ENCODE measurements around the gene HAND1.

HAND1 gene

GRCh38 chr5:154451957-154452356 is 26.1 kb downstream of the HAND1 start:
- no peak overlapping the region for H3K4me2 ChIP-seq (ENCODE audit: insufficient read depth, low read length, poor library complexity, severe bottlenecking)
- peaks cover 19 to 82% of the 10 kb centered on the region in 2 donors for H3K36me3 ChIP-seq (replicated peaks in 1 of 2; ENCODE audit: control insufficient read depth in 2 of 2, insufficient read depth in 2 of 2, low read length in 2 of 2)
- H2BK12ac ChIP-seq (ENCODE audit: low read length), result no peak overlapping the region
- H3K9me3 ChIP-seq (replicated peaks in 1 of 2; ENCODE audit: control insufficient read depth in 2 of 2, insufficient read depth in 1 of 2, low read depth in 1 of 2, low read length in 2 of 2), result no peaks in the 10 kb centered on the region
- no peak overlapping the region for H4K8ac ChIP-seq (ENCODE audit: low read depth, low read length)
- no peaks in the 10 kb centered on the region for H3K27me3 ChIP-seq (ENCODE audit: control insufficient read depth in 3 of 3, insufficient read depth in 3 of 3, low read depth in 1 of 3, low read length in 3 of 3)
- peaks cover 2 to 9% of the 10 kb centered on the region in 2 donors for H3K4me1 ChIP-seq (ENCODE audit: control insufficient read depth in 2 of 2, insufficient read depth in 1 of 2, low read depth in 1 of 2, low read length in 2 of 2)
- DNase-seq (ENCODE audit: low spot score), result no peak
- no peaks in the 10 kb centered on the region for H3K79me1 ChIP-seq (ENCODE audit: low read depth, low read length)
- no peak overlapping the region for H3K9ac ChIP-seq (ENCODE audit: low read depth, low read length, poor library complexity)
- no peak overlapping the region for H4K91ac ChIP-seq (ENCODE audit: low read depth, low read length, poor library complexity)
- no peak overlapping the region for H2BK15ac ChIP-seq (ENCODE audit: low read length)
- H3K23ac ChIP-seq (ENCODE audit: low read depth, low read length, poor library complexity), result no peak overlapping the region
- H3K27ac ChIP-seq (replicated peaks; ENCODE audit: low read length), result no peak overlapping the region
- no peak overlapping the region for H2AFZ ChIP-seq (ENCODE audit: low read length)
- H3K14ac ChIP-seq (ENCODE audit: low read length), result no peak overlapping the region
- H3K18ac ChIP-seq (ENCODE audit: low read length), result no peak overlapping the region
- WGBS, 2 donors (ENCODE audit: extremely low coverage in 2 of 2, insufficient read length in 2 of 2, insufficient replicate concordance in 1 of 2), result no CpG with 5 or more reads among the region's 8 CpGs
- H2BK120ac ChIP-seq (ENCODE audit: low read depth, low read length), result no peak overlapping the region
- H3K4ac ChIP-seq (ENCODE audit: low read length), result no peak overlapping the region
- H2AK5ac ChIP-seq (ENCODE audit: low read depth, low read length), result no peak overlapping the region
- H3K4me3 ChIP-seq (ENCODE audit: low read length in 2 of 2), result no peak overlapping the region
- no peak overlapping the region for H2BK5ac ChIP-seq (ENCODE audit: low read length)

- no peak overlapping the region for H3K9ac ChIP-seq (ENCODE audit: low read depth, low read length, poor library complexity)
- H3K4me2 ChIP-seq (ENCODE audit: insufficient read depth, low read length, poor library complexity, severe bottlenecking), result no peak overlapping the region
- H4K91ac ChIP-seq (ENCODE audit: low read depth, low read length, poor library complexity), result no peak overlapping the region
- no peak overlapping the region for H3K27ac ChIP-seq (replicated peaks; ENCODE audit: low read length)
- no peak overlapping the region for H3K4me3 ChIP-seq (ENCODE audit: low read length in 2 of 2)
- H2BK5ac ChIP-seq (ENCODE audit: low read length), result no peak overlapping the region
- peaks cover 11 to 60% of the 10 kb centered on the region in 2 donors for H3K36me3 ChIP-seq (replicated peaks in 1 of 2; ENCODE audit: control insufficient read depth in 2 of 2, insufficient read depth in 2 of 2, low read length in 2 of 2)
- no peak overlapping the region for H3K4ac ChIP-seq (ENCODE audit: low read length)
- no peak overlapping the region for H2BK120ac ChIP-seq (ENCODE audit: low read depth, low read length)
- H2BK12ac ChIP-seq (ENCODE audit: low read length), result no peak overlapping the region
- H3K4me1 ChIP-seq (ENCODE audit: control insufficient read depth in 2 of 2, insufficient read depth in 1 of 2, low read depth in 1 of 2, low read length in 2 of 2), result peaks cover 2 to 13% of the 10 kb centered on the region in 2 donors
- no peak for DNase-seq (ENCODE audit: low spot score)
- no peak overlapping the region for H2AK5ac ChIP-seq (ENCODE audit: low read depth, low read length)
- no peak overlapping the region for H2AFZ ChIP-seq (ENCODE audit: low read length)
- H3K27me3 ChIP-seq (ENCODE audit: control insufficient read depth in 3 of 3, insufficient read depth in 3 of 3, low read depth in 1 of 3, low read length in 3 of 3), result no peaks in the 10 kb centered on the region
- H3K14ac ChIP-seq (ENCODE audit: low read length), result no peak overlapping the region
- H3K23ac ChIP-seq (ENCODE audit: low read depth, low read length, poor library complexity), result no peak overlapping the region
- H2BK15ac ChIP-seq (ENCODE audit: low read length), result no peak overlapping the region
- no CpG with 5 or more reads among the region's 2 CpGs for WGBS, 2 donors (ENCODE audit: extremely low coverage in 2 of 2, insufficient read length in 2 of 2, insufficient replicate concordance in 1 of 2)
- no peak overlapping the region for H3K18ac ChIP-seq (ENCODE audit: low read length)
- H4K8ac ChIP-seq (ENCODE audit: low read depth, low read length), result no peak overlapping the region
- peaks cover 2% of the 10 kb centered on the region for H3K79me1 ChIP-seq (ENCODE audit: low read depth, low read length)
- no peaks in the 10 kb centered on the region for H3K9me3 ChIP-seq (replicated peaks in 1 of 2; ENCODE audit: control insufficient read depth in 2 of 2, insufficient read depth in 1 of 2, low read depth in 1 of 2, low read length in 2 of 2)
Measured at GRCh38 chr5:154449786-154450185, 28.2 kb downstream of the HAND1 start.

- H3K27me3 ChIP-seq (ENCODE audit: control insufficient read depth in 3 of 3, insufficient read depth in 3 of 3, low read depth in 1 of 3, low read length in 3 of 3), result no peaks in the 10 kb centered on the region
- no peak overlapping the region for H2BK15ac ChIP-seq (ENCODE audit: low read length)
- no peak overlapping the region for H4K8ac ChIP-seq (ENCODE audit: low read depth, low read length)
- H3K79me1 ChIP-seq (ENCODE audit: low read depth, low read length), result peaks cover 3% of the 10 kb centered on the region
- no peak overlapping the region for H2BK120ac ChIP-seq (ENCODE audit: low read depth, low read length)
- no peak overlapping the region for H3K14ac ChIP-seq (ENCODE audit: low read length)
- peaks cover 7 to 43% of the 10 kb centered on the region in 2 donors for H3K36me3 ChIP-seq (replicated peaks in 1 of 2; ENCODE audit: control insufficient read depth in 2 of 2, insufficient read depth in 2 of 2, low read length in 2 of 2)
- no peak overlapping the region for H3K9ac ChIP-seq (ENCODE audit: low read depth, low read length, poor library complexity)
- H3K9me3 ChIP-seq (replicated peaks in 1 of 2; ENCODE audit: control insufficient read depth in 2 of 2, insufficient read depth in 1 of 2, low read depth in 1 of 2, low read length in 2 of 2), result no peaks in the 10 kb centered on the region
- H2BK12ac ChIP-seq (ENCODE audit: low read length), result no peak overlapping the region
- peak overlapping the region; percentile 74 to 86 for H3K4me3 ChIP-seq (ENCODE audit: low read length in 2 of 2)
- no CpG with 5 or more reads among the region's 10 CpGs for WGBS, 2 donors (ENCODE audit: extremely low coverage in 2 of 2, insufficient read length in 2 of 2, insufficient replicate concordance in 1 of 2)
- H3K4ac ChIP-seq (ENCODE audit: low read length), result no peak overlapping the region
- no peak overlapping the region for H3K27ac ChIP-seq (replicated peaks; ENCODE audit: low read length)
- no peak overlapping the region for H4K91ac ChIP-seq (ENCODE audit: low read depth, low read length, poor library complexity)
- DNase-seq (ENCODE audit: low spot score), result no peak
- peak overlapping the region; percentile 57 for H2BK5ac ChIP-seq (ENCODE audit: low read length)
- H3K4me2 ChIP-seq (ENCODE audit: insufficient read depth, low read length, poor library complexity, severe bottlenecking), result peak overlapping the region; percentile 84
- peak overlapping the region; percentile 99 for H2AFZ ChIP-seq (ENCODE audit: low read length)
- no peak overlapping the region for H3K18ac ChIP-seq (ENCODE audit: low read length)
- no peak overlapping the region for H2AK5ac ChIP-seq (ENCODE audit: low read depth, low read length)
- peaks cover 5 to 15% of the 10 kb centered on the region in 2 donors for H3K4me1 ChIP-seq (ENCODE audit: control insufficient read depth in 2 of 2, insufficient read depth in 1 of 2, low read depth in 1 of 2, low read length in 2 of 2)
- H3K23ac ChIP-seq (ENCODE audit: low read depth, low read length, poor library complexity), result no peak overlapping the region
Measured at GRCh38 chr5:154447089-154447725, 30.8 kb downstream of the HAND1 start.

GRCh38 chr5:154446195-154447088 is 31.6 kb downstream of the HAND1 start:
- Histone ChIP-seq H2AK5ac (ENCODE audit: low read depth, low read length) (no peak overlapping the region), H2BK5ac (ENCODE audit: low read length) (peak overlapping the region; percentile 57), H3K79me1 (ENCODE audit: low read depth, low read length) (peaks cover 3% of the 10 kb centered on the region), H3K18ac (ENCODE audit: low read length) (peak overlapping the region; percentile 65), H2BK12ac (ENCODE audit: low read length) (no peak overlapping the region), H3K27ac (replicated peaks; ENCODE audit: low read length) (peak overlapping the region; percentile 38), H3K4ac (ENCODE audit: low read length) (no peak overlapping the region), H4K91ac (ENCODE audit: low read depth, low read length, poor library complexity) (no peak overlapping the region), H4K8ac (ENCODE audit: low read depth, low read length) (no peak overlapping the region), H3K27me3 (ENCODE audit: control insufficient read depth in 3 of 3, insufficient read depth in 3 of 3, low read depth in 1 of 3, low read length in 3 of 3) (no peaks in the 10 kb centered on the region), H2AFZ (ENCODE audit: low read length) (peak overlapping the region; percentile 99), H3K4me3 (ENCODE audit: low read length in 2 of 2) (peak overlapping the region; percentile 74 to 86), H3K36me3 (replicated peaks in 1 of 2; ENCODE audit: control insufficient read depth in 2 of 2, insufficient read depth in 2 of 2, low read length in 2 of 2) (peaks cover 4 to 43% of the 10 kb centered on the region in 2 donors), H2BK120ac (ENCODE audit: low read depth, low read length) (no peak overlapping the region), H3K4me2 (ENCODE audit: insufficient read depth, low read length, poor library complexity, severe bottlenecking) (peak overlapping the region; percentile 84), H3K9me3 (replicated peaks in 1 of 2; ENCODE audit: control insufficient read depth in 2 of 2, insufficient read depth in 1 of 2, low read depth in 1 of 2, low read length in 2 of 2) (no peaks in the 10 kb centered on the region), H3K9ac (ENCODE audit: low read depth, low read length, poor library complexity) (peak overlapping the region; percentile 73), H2BK15ac (ENCODE audit: low read length) (no peak overlapping the region), H3K14ac (ENCODE audit: low read length) (peak overlapping the region; percentile 47), H3K23ac (ENCODE audit: low read depth, low read length, poor library complexity) (peak overlapping the region; percentile 77), H3K4me1 (ENCODE audit: control insufficient read depth in 2 of 2, insufficient read depth in 1 of 2, low read depth in 1 of 2, low read length in 2 of 2) (peaks cover 5 to 11% of the 10 kb centered on the region in 2 donors)
- WGBS, 2 donors (ENCODE audit: extremely low coverage in 2 of 2, insufficient read length in 2 of 2, insufficient replicate concordance in 1 of 2), result no CpG with 5 or more reads among the region's 87 CpGs
- DNase-seq (ENCODE audit: low spot score), result peak; percentile 57

All from neuronal stem cell (in vitro differentiated cells).